Thoracic aorta (tissue), 2 donors: ENCODE measurements around the gene PTPRM. TPM values are rescaled to one million over a fixed set of nuclear protein-coding genes. Genes with fewer than 3 reads are reported as not detected.

ENCODE experiments used
- ATAC-seq: fragments of 150-250 bp; one replicate; pipeline ENCODE4 v1.8.0; 2017; ENCODE audit warnings: low read depth; ENCODE audit not compliant: insufficient number of reproducible peaks, low FRiP score
- DNase-seq: peaks from one replicate; pipeline ENCODE4 v3.0.0-alpha.2; 2020; ENCODE audit warnings: low spot score
- H3K27ac ChIP-seq, 2 donors: fragments of 200-600 bp; sonication (generic); 1 replicate in 1 of 2; 2 replicates in 1 of 2; pipeline ENCODE4 v1.5.1; 2016; ENCODE audit warnings: mild to moderate bottlenecking in 2 of 2, moderate library complexity in 2 of 2
- H3K27me3 ChIP-seq: fragments of 200-600 bp; sonication (generic); replicated peaks from 2 replicates; pipeline ENCODE4 v1.6.0; 2016; ENCODE audit warnings: mild to moderate bottlenecking; ENCODE audit not compliant: insufficient read depth
- H3K36me3 ChIP-seq: fragments of 200-600 bp; sonication (generic); one replicate; pipeline ENCODE4 v1.5.1; 2016
- H3K4me1 ChIP-seq, 2 donors: fragments of 200-600 bp; sonication (generic); 1 replicate in 1 of 2; 2 replicates in 1 of 2; pipeline versions ENCODE4 v1.5.1 to v1.6.0; 2016; ENCODE audit warnings: low read depth in 2 of 2, mild to moderate bottlenecking in 1 of 2; ENCODE audit not compliant: control insufficient read depth in 1 of 2
- H3K4me3 ChIP-seq: fragments of 200-600 bp; sonication (generic); 2 replicates; pipeline ENCODE4 v1.5.1; 2016; ENCODE audit warnings: mild to moderate bottlenecking
- H3K9me3 ChIP-seq: fragments of 200-600 bp; sonication (generic); 2 replicates; pipeline ENCODE4 v1.5.1; 2016
- CTCF ChIP-seq: fragments of 200-600 bp; sonication (generic); IDR thresholded peaks from one replicate; pipeline ENCODE4 v1.5.1; 2019; ENCODE audit warnings: antibody characterized with exemption
- total RNA-seq, 2 donors: library from RNA; depleted of rRNA; stranded (reverse); fragments of >200 nt; gene quantifications; one replicate each; pipeline versions ENCODE4 v1.1.0 to v1.2.3, GENCODE V29; 2016

PTPRM gene
- total RNA-seq, 2 donors from 2014 or later = 90.3 to 102 TPM

- Histone ChIP-seq H3K27ac (no peak overlapping the region), H3K4me1 (peaks cover 0 to 15% of the 10 kb centered on the region in 2 donors), H3K27me3 (no peaks in the 10 kb centered on the region), H3K9me3 (no peaks in the 10 kb centered on the region), H3K36me3 (no peaks in the 10 kb centered on the region), H3K4me3 (no peak overlapping the region)
- no peak for ATAC-seq
- DNase-seq = no peak
- no peak for TF ChIP-seq CTCF
Measured at GRCh38 chr18:8288472-8289195, 721.5 kb downstream of the PTPRM start.

- H3K27ac ChIP-seq = no peak overlapping the region
- ATAC-seq (no peak), DNase-seq (no peak)
- TF ChIP-seq CTCF = no peak
- no peaks in the 10 kb centered on the region for H3K4me1 ChIP-seq
- H3K9me3 ChIP-seq = no peaks in the 10 kb centered on the region
- no peaks in the 10 kb centered on the region for H3K36me3 ChIP-seq
- H3K27me3 ChIP-seq = no peaks in the 10 kb centered on the region
- H3K4me3 ChIP-seq = no peak overlapping the region
Measured at GRCh38 chr18:8290435-8290834, 723.3 kb downstream of the PTPRM start.

GRCh38 chr18:8290913-8291312, 723.8 kb downstream of the PTPRM start:
- no peak for DNase-seq
- TF ChIP-seq CTCF = no peak
- no peaks in the 10 kb centered on the region for H3K36me3 ChIP-seq
- no peaks in the 10 kb centered on the region for H3K4me1 ChIP-seq
- no peak overlapping the region for H3K27ac ChIP-seq
- no peak overlapping the region for H3K4me3 ChIP-seq
- ATAC-seq = no peak
- no peaks in the 10 kb centered on the region for H3K9me3 ChIP-seq
- no peaks in the 10 kb centered on the region for H3K27me3 ChIP-seq

- H3K4me3 ChIP-seq = no peak overlapping the region
- no peak for DNase-seq
- no peak overlapping the region for H3K27ac ChIP-seq
- ATAC-seq = no peak
- TF ChIP-seq CTCF = no peak
- H3K36me3 ChIP-seq = peaks cover 4% of the 10 kb centered on the region
- H3K4me1 ChIP-seq = no peaks in the 10 kb centered on the region
- H3K27me3 ChIP-seq = no peaks in the 10 kb centered on the region
- H3K9me3 ChIP-seq = no peaks in the 10 kb centered on the region
Measured at GRCh38 chr18:8293184-8293583, 726.1 kb downstream of the PTPRM start.

GRCh38 chr18:8296886-8297616, 729.9 kb downstream of the PTPRM start:
- no peaks in the 10 kb centered on the region for H3K27me3 ChIP-seq
- TF ChIP-seq CTCF = no peak
- DNase-seq (no peak), ATAC-seq (no peak)
- no peaks in the 10 kb centered on the region for H3K4me1 ChIP-seq
- H3K4me3 ChIP-seq = no peak overlapping the region
- no peaks in the 10 kb centered on the region for H3K9me3 ChIP-seq
- no peak overlapping the region for H3K27ac ChIP-seq
- H3K36me3 ChIP-seq = peaks cover 7% of the 10 kb centered on the region
